ENCODE measurements around the gene DCLK1.

The DCLK1 gene

GRCh38 chr13:35940734-35941133 is 190.4 kb downstream of the DCLK1 start:
- Histone ChIP-seq H3K4me1 (ENCODE audit: insufficient read depth, poor library complexity, severe bottlenecking) (no peaks in the 10 kb centered on the region), H3K27ac (ENCODE audit: poor library complexity, severe bottlenecking) (no peak overlapping the region), H3K4me3 (ENCODE audit: severe bottlenecking) (no peak overlapping the region), H3K27me3 (ENCODE audit: insufficient read depth, poor library complexity, severe bottlenecking) (no peaks in the 10 kb centered on the region), H3K9me3 (ENCODE audit: severe bottlenecking) (no peaks in the 10 kb centered on the region), H3K36me3 (ENCODE audit: low read depth) (no peaks in the 10 kb centered on the region)
- ATAC-seq (ENCODE audit: low read depth) (no peak), DNase-seq (ENCODE audit: low spot score) (no peak)
- no peak for TF ChIP-seq CTCF (IDR thresholded peaks at IDR 0.05; ENCODE audit: poor library complexity, severe bottlenecking)

GRCh38 chr13:35936246-35936978 is 194.8 kb downstream of the DCLK1 start:
- H3K9me3 ChIP-seq (ENCODE audit: severe bottlenecking) = no peaks in the 10 kb centered on the region
- H3K4me1 ChIP-seq (ENCODE audit: insufficient read depth, poor library complexity, severe bottlenecking) = no peaks in the 10 kb centered on the region
- H3K36me3 ChIP-seq (ENCODE audit: low read depth) = no peaks in the 10 kb centered on the region
- no peak overlapping the region for H3K27ac ChIP-seq (ENCODE audit: poor library complexity, severe bottlenecking)
- no peak for TF ChIP-seq CTCF (IDR thresholded peaks at IDR 0.05; ENCODE audit: poor library complexity, severe bottlenecking)
- H3K4me3 ChIP-seq (ENCODE audit: severe bottlenecking) = no peak overlapping the region
- H3K27me3 ChIP-seq (ENCODE audit: insufficient read depth, poor library complexity, severe bottlenecking) = no peaks in the 10 kb centered on the region
- ATAC-seq (ENCODE audit: low read depth) (no peak), DNase-seq (ENCODE audit: low spot score) (no peak)

GRCh38 chr13:35930665-35931631 is 200.2 kb downstream of the DCLK1 start:
- DNase-seq (ENCODE audit: low spot score) = no peak
- no peak for ATAC-seq (ENCODE audit: low read depth)
- H3K27ac ChIP-seq (ENCODE audit: poor library complexity, severe bottlenecking) = no peak overlapping the region

DNA sequence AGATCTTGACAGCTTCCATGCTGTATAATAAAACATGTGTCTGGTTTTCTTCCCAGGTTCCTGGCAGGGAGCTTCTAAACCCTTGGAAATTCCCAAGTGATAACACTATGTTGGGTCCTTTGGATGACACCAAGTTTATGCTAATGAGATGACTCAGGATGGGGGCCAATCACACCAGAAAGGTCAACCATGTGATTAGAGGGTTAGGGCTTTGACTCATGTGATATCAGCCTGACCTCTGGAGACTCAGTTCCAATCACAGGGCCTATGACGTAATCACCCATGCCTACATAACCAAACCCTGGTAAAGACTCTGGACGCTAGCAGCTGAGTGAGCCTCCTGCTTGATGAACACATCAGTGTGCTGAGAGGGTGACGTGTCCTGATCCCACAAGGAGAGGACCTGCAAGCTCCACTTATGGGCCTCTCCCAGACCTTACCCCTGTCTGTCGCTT is 203.6 kb downstream of the DCLK1 start:
- H3K27me3 ChIP-seq (ENCODE audit: insufficient read depth, poor library complexity, severe bottlenecking) = no peaks in the 10 kb centered on the region
- no peak for DNase-seq (ENCODE audit: low spot score)
- no peak for TF ChIP-seq CTCF (IDR thresholded peaks at IDR 0.05; ENCODE audit: poor library complexity, severe bottlenecking)
- no peak overlapping the region for H3K27ac ChIP-seq (ENCODE audit: poor library complexity, severe bottlenecking)
- no peaks in the 10 kb centered on the region for H3K36me3 ChIP-seq (ENCODE audit: low read depth)
- peaks cover 5% of the 10 kb centered on the region for H3K4me1 ChIP-seq (ENCODE audit: insufficient read depth, poor library complexity, severe bottlenecking)
- no peak for ATAC-seq (ENCODE audit: low read depth)
- no peaks in the 10 kb centered on the region for H3K9me3 ChIP-seq (ENCODE audit: severe bottlenecking)
- no peak overlapping the region for H3K4me3 ChIP-seq (ENCODE audit: severe bottlenecking)

More at GRCh38 chr13:35930665-35931631, 200.2 kb downstream of the DCLK1 start:
- no peak for TF ChIP-seq CTCF (IDR thresholded peaks at IDR 0.05; ENCODE audit: poor library complexity, severe bottlenecking)
- no peaks in the 10 kb centered on the region for H3K4me1 ChIP-seq (ENCODE audit: insufficient read depth, poor library complexity, severe bottlenecking)
- no peaks in the 10 kb centered on the region for H3K27me3 ChIP-seq (ENCODE audit: insufficient read depth, poor library complexity, severe bottlenecking)
- no peak overlapping the region for H3K4me3 ChIP-seq (ENCODE audit: severe bottlenecking)
- H3K9me3 ChIP-seq (ENCODE audit: severe bottlenecking) = no peaks in the 10 kb centered on the region
- H3K36me3 ChIP-seq (ENCODE audit: low read depth) = no peaks in the 10 kb centered on the region
